Suprapubic skin (tissue), 4 donors: ENCODE results near the gene CAPN9.

ENCODE experiments used
- POLR2A ChIP-seq, 2 donors: fragments of 450-650 bp; IDR thresholded peaks; one replicate each; pipeline ENCODE4 v1.6.1; 2017; ENCODE audit warnings: antibody characterized with exemption in 2 of 2, mild to moderate bottlenecking in 2 of 2, moderate library complexity in 2 of 2
- POLR2AphosphoS5 ChIP-seq, 3 donors: sonication (generic); formaldehyde crosslinking; IDR thresholded peaks; one replicate each; pipeline ENCODE4 v1.6.1; 2017; ENCODE audit warnings: antibody characterized with exemption in 3 of 3
- TF ChIP-seq, protein P1 (sequence below), 2 donors: fragments of 200-600 bp in 1 of 2; fragments of 450-650 bp in 1 of 2; sonication (generic) in 1 of 2; IDR thresholded peaks; one replicate each; pipeline ENCODE4 v1.5.1; 2016 to 2019; ENCODE audit warnings: antibody characterized with exemption in 2 of 2, mild to moderate bottlenecking in 1 of 2, moderate library complexity in 1 of 2

DNA sequence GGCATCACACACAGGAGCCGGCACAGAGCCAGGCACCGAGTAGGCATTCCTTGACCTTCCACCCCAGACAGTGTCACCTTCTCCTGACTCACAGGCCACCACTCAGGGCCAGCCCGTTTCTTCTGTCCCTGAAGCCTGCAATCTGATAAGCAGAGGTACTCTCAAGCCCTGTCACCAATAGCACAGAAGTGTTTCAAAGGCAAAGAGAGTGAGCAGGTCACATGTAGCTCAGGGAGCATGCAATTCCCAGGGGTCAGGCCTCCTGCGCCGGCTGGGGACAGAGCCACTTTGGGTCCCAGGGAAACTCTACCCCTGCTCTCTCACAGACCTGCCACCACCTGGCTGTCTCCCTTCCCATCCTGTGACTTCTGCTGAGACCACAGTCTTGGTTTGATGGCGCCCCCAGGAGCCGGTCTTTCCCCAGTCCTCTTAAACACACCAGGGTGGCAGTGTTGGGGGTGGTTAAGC lies 13.2 kb downstream of the CAPN9 start:
- TF ChIP-seq, protein P1, sequence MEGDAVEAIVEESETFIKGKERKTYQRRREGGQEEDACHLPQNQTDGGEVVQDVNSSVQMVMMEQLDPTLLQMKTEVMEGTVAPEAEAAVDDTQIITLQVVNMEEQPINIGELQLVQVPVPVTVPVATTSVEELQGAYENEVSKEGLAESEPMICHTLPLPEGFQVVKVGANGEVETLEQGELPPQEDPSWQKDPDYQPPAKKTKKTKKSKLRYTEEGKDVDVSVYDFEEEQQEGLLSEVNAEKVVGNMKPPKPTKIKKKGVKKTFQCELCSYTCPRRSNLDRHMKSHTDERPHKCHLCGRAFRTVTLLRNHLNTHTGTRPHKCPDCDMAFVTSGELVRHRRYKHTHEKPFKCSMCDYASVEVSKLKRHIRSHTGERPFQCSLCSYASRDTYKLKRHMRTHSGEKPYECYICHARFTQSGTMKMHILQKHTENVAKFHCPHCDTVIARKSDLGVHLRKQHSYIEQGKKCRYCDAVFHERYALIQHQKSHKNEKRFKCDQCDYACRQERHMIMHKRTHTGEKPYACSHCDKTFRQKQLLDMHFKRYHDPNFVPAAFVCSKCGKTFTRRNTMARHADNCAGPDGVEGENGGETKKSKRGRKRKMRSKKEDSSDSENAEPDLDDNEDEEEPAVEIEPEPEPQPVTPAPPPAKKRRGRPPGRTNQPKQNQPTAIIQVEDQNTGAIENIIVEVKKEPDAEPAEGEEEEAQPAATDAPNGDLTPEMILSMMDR (IDR thresholded peaks at IDR 0.05): no peak
- TF ChIP-seq POLR2A (IDR thresholded peaks at IDR 0.05) (no peak), POLR2AphosphoS5 (IDR thresholded peaks at IDR 0.05) (no peak)
